Activated naive CD4-positive, alpha-beta T cell treated with anti-CD3 and anti-CD28 coated beads, Interleukin-2, amount 50 U/mL, for 72 hours (primary cell): ENCODE results near the gene ZSWIM7. TPM values are rescaled to one million over a fixed set of nuclear protein-coding genes. Genes with fewer than 3 reads are reported as not detected.
A peak's percentile ranks its signal among the peaks of the same experiment; 100 is the strongest.

Experiments
- ATAC-seq, 2 donors: fragments of 150-1000 bp; cut with Tn5 transposase; 2 replicates each; pipeline ENCODE4 v1.10.0; 2021; ENCODE audit warnings: mild to moderate bottlenecking in 2 of 2, moderate library complexity in 2 of 2
- DNase-seq, 2 donors: peaks; one replicate each; pipeline ENCODE4 v3.0.0; 2021 to 2022; ENCODE audit warnings: low spot score in 2 of 2
- H3K27ac Mint-ChIP-seq, 2 donors: one replicate each; pipeline ENCODE4 v1.8.0; 2022; ENCODE audit warnings: mild to moderate bottlenecking in 2 of 2, mixed read lengths in 2 of 2
- H3K36me3 Mint-ChIP-seq, 2 donors: one replicate each; pipeline ENCODE4 v1.8.0; 2022; ENCODE audit warnings: mixed read lengths in 2 of 2
- H3K9me3 Mint-ChIP-seq, 2 donors: one replicate each; pipeline ENCODE4 v1.8.0; 2022; ENCODE audit warnings: mixed read lengths in 2 of 2
- total RNA-seq, 2 donors: library from RNA; stranded (reverse); gene quantifications; one replicate each; pipeline ENCODE4 v1.2.3, GENCODE V29; 2022

The ZSWIM7 gene
- 10 to 100 TPM in 1 of 2 donors, 1 to 10 TPM in 1; 8.8 to 26.2 TPM for total RNA-seq

DNA sequence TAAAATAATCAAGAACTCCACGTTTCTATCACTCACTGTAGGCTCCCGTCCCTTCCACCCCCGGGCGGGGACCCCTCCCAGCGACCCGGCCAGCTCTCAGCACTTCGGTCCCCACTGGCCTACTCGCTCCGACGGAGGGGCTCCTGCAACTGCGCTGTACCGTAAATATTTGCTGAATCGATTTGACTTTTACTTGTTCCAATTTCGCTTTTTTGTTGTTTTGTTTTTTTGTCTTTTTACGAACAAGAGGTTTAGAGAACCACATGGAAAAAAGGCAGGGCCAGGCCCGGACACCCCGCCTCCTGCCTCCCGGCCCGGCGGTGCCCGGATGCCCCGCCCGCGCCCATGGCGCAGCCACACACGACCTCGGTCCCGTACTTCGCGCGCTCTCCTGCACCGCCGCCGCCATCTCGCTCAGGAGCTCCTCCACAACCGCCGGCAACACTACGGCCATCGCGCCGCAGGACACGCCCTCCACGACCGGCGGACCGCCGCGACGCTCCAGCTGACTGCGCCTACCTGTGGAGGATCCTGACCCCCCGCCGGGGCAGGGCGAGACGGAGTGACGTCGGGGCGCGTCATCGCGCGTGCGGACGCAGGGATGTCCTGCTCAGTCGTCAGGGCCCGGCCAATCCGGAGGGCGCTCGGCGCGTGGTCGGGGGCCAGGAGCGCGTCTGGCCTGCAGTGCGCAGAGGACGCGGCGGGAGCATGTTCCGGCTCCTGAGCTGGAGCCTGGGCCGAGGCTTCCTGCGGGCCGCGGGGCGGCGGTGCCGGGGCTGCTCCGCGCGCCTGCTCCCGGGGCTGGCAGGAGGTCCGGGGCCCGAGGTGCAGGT is at the start of gene ZSWIM7, which contains the start of gene TTC19:
Gene ZSWIM7, minus strand, starts transcription at position 564 of the 833 bp plus-strand sequence. Its CDS starts 110 bp downstream, at position 454.
Gene TTC19, plus strand, starts transcription at position 684 of the 833 bp plus-strand sequence. Its CDS starts 25 bp downstream, at position 709.
- ATAC-seq: peak; percentile 93 to 94
- peak; percentile 92 to 97 for DNase-seq
- Mint-ChIP-seq H3K27ac (peak within 1 kb of the TSS; percentile 93 to 97), H3K9me3 (peaks cover 0 to 5% of the 10 kb centered on the region in 2 donors), H3K36me3 (peaks cover 25 to 38% of the 10 kb centered on the region in 2 donors)

DNA sequence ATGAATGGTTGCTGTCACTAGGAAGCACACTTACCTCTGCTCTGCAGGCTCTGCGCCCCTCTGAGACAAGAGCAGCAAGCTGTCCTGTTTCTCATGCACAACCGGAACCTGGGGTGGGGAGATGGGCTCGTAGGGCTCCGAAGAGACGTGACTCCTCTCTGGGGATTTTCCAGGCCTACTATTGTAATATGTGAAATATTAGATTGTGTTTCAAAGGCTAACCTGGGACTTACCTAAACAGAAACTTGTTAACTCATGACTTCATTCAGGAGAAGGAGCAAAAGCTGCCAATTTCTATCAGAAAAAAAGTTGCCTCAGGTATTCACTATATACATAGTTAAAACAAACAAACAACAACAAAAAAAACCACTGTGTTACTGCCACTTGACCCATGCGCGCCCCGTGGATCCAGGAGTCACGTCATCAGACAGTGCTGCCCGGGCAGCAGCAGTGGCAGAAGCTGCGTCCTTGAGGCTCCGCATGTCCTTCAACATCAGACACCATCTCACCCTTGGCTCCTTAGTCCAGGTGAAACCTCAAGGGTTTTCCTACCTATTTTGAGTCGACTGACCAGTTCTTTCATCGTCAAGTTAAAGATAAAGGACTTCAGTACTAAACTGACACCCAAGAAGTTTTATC is 49.4 kb upstream of the ZSWIM7 start:
- H3K36me3 Mint-ChIP-seq: peaks cover 11 to 34% of the 10 kb centered on the region in 2 donors
- H3K9me3 Mint-ChIP-seq: no peaks in the 10 kb centered on the region
- H3K27ac Mint-ChIP-seq: no peak overlapping the region
- DNase-seq: no peak
- ATAC-seq: no peak

DNA sequence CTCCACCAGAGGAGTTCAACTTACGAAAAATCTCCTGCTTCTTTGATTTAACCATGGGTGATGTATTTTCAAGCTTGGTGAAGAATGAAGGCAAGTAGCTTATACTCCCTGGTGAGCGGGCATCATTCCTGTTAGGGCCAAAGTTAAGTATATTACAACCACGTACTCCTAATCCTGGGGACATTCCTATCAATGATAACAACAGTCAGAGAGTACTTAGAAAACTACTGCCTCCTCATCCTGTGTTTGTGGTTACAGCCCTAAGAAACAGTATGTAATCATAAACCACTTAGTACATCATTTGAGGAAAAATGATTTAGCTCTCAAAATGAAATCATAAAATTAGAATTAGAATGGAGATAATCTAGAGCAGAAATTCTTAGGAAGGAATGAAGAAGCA is 47.5 kb upstream of the ZSWIM7 start:
- DNase-seq (no peak), ATAC-seq (no peak)
- Mint-ChIP-seq H3K27ac (no peak overlapping the region), H3K9me3 (no peaks in the 10 kb centered on the region), H3K36me3 (peaks cover 7 to 33% of the 10 kb centered on the region in 2 donors)

- no peak for ATAC-seq
- Mint-ChIP-seq H3K27ac (peak overlapping the region in 1 of 2 donors; percentile 19), H3K9me3 (no peaks in the 10 kb centered on the region), H3K36me3 (peaks cover 7 to 37% of the 10 kb centered on the region in 2 donors)
- DNase-seq: no peak
These were observed 45.0 kb upstream of the ZSWIM7 start for GRCh38 chr17:16044487-16044886.

- H3K36me3 Mint-ChIP-seq: peaks cover 11 to 49% of the 10 kb centered on the region in 2 donors
- ATAC-seq: no peak
- DNase-seq: no peak
- H3K9me3 Mint-ChIP-seq: no peaks in the 10 kb centered on the region
- peak overlapping the region in 1 of 2 donors; percentile 61 for H3K27ac Mint-ChIP-seq
These were observed 41.3 kb upstream of the ZSWIM7 start for GRCh38 chr17:16040710-16041251.

GRCh38 chr17:16037636-16038035 is 38.1 kb upstream of the ZSWIM7 start:
- peaks cover 10 to 51% of the 10 kb centered on the region in 2 donors for H3K36me3 Mint-ChIP-seq
- ATAC-seq: no peak

DNA sequence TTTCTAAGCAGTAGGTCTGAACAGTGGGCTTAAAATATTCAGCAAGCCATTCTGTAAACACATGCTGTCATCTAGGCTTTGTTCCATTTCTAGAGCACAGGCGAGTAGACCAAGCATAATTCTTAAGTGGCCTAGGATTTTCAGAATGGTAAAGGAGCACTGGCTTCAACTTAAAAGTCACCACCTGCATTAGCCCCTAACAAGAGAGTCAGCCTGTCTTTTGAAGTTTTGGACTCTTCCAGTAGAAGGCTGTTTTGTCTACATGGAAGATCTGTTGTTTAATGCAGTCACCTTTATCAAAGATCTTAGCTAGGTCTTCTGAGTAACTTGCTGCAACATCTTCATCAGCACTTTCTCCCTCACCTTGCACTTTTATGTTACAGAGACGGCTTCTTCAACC is 36.8 kb upstream of the ZSWIM7 start:
- Mint-ChIP-seq H3K27ac (no peak overlapping the region), H3K36me3 (peaks cover 6 to 50% of the 10 kb centered on the region in 2 donors), H3K9me3 (no peaks in the 10 kb centered on the region)
- ATAC-seq (no peak), DNase-seq (no peak)

More at GRCh38 chr17:16037636-16038035, 38.1 kb upstream of the ZSWIM7 start:
- H3K27ac Mint-ChIP-seq: peak overlapping the region; percentile 53 to 75
- DNase-seq: no peak
- H3K9me3 Mint-ChIP-seq: no peaks in the 10 kb centered on the region

- H3K36me3 Mint-ChIP-seq: peaks cover 6 to 44% of the 10 kb centered on the region in 2 donors
- H3K27ac Mint-ChIP-seq: peak overlapping the region in 1 of 2 donors; percentile 84
- no peaks in the 10 kb centered on the region for H3K9me3 Mint-ChIP-seq
These were observed 34.3 kb upstream of the ZSWIM7 start for GRCh38 chr17:16033729-16034349.

DNA sequence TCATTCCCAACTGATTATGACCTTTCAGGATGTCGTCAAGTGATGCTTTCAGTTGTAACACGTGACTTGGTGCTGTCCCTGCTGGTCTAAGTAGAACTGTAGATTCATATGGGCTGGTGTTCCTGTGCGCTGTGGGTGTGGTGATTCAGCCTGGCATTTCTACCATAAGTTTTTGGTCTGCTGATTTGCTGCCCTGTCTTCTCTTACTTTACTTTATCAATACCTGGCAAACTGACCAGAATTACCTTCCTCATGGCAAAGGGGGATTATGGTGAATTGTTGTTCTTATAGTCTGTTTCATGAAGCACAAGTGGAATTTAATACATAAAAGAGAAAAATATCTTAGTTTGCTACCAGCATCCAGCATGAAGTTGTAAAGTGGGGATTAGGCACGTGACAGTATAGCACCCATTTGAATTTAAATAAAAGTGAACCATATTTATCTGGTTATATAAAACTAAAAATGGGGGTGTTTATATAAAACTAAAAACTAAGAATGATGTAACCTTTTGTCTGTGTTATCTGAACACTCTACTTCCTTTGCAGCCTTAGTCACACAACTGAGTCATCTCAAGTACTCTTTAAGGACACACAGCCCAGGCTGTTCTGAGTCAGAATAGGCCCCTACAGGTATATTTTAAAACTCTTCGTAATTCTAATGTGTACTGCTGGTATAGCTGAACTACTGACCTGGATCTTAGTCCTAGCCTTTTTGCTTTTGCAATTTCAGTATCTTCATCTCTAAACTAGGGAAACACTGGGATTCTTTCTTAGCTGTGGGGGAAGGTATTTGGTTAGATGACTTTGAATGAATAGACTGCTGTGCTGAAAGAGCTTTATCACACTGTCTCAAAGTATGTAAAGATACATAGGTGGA is 28.4 kb upstream of the ZSWIM7 start:
- Mint-ChIP-seq H3K27ac (peak overlapping the region; percentile 96 to 98), H3K36me3 (peaks cover 20 to 57% of the 10 kb centered on the region in 2 donors), H3K9me3 (no peaks in the 10 kb centered on the region)
- ATAC-seq (peak; percentile 97 to 99), DNase-seq (peak; percentile 47 to 74)

More at GRCh38 chr17:16033729-16034349, 34.3 kb upstream of the ZSWIM7 start:
- ATAC-seq (no peak), DNase-seq (no peak)

GRCh38 chr17:16026895-16027294 is 27.4 kb upstream of the ZSWIM7 start:
- Mint-ChIP-seq H3K27ac (peak overlapping the region; percentile 96 to 98), H3K9me3 (no peaks in the 10 kb centered on the region)
- peak in 1 of 2 donors; percentile 4 for ATAC-seq

DNA sequence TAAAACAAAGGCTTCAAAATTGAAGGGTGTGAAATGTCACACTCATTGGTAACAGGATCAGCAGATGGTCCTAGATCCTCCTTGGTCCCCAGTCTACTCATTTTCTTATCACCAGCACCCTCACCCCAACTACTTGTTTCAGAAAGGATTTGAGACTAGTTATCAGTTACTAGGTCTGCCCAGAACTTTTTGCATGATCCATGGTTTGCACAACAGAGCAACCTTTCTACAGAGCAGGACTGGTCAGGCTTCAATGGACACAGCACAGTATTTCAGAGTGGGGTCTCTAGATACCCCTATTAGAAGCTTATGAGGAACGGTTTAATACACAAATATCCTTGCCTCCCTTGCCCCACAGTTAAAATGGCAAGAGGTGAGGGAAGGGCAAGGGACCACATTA is 25.7 kb upstream of the ZSWIM7 start:
- peaks cover 20 to 48% of the 10 kb centered on the region in 2 donors for H3K36me3 Mint-ChIP-seq
- no peak for DNase-seq
- no peak for ATAC-seq
- no peaks in the 10 kb centered on the region for H3K9me3 Mint-ChIP-seq
- H3K27ac Mint-ChIP-seq: peak overlapping the region; percentile 11 to 48

More at GRCh38 chr17:16026895-16027294, 27.4 kb upstream of the ZSWIM7 start:
- DNase-seq: no peak
- peaks cover 20 to 48% of the 10 kb centered on the region in 2 donors for H3K36me3 Mint-ChIP-seq

DNA sequence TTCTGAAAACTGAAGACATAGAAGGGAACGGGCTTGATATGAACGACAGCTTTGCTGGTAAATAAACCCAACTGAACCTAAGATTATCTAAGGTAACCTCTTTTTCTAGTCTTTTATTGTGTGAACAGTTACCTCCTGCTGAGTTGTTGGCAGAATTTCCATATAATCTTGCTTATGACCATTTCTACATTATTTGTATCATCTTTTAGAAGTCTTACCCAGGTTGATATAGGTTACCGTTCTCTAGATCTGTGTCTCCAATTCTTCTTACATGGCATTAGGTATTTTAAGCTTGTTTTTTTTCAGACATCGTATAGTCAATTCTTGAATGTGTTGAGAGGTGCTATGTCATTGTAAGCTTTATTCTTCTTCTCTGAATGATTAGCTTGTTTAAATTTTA is 24.4 kb upstream of the ZSWIM7 start:
- Mint-ChIP-seq H3K9me3 (no peaks in the 10 kb centered on the region), H3K36me3 (peaks cover 22 to 44% of the 10 kb centered on the region in 2 donors), H3K27ac (no peak overlapping the region)
- ATAC-seq (no peak), DNase-seq (no peak)

DNA sequence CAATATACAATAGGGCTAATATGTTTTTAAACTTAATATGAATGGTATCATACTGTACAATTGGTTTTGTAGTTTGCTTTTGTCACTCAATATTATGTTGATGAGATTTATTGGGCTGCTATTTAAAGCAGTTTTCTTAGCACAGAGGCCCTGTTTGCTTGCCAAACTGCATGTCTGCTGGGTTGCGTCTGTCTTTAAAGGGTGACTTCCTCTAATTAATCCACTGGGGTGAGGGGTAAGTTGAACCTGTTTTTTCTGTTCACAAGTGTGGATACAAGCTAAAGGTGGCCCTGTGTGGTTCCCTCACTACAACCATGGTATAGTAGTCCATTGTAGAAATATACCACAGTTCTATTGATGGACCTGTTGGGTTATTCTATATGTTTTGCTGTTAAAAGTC is 19.8 kb upstream of the ZSWIM7 start:
- ATAC-seq (no peak), DNase-seq (no peak)
- Mint-ChIP-seq H3K36me3 (peaks cover 7 to 33% of the 10 kb centered on the region in 2 donors), H3K27ac (peak overlapping the region; percentile 25 to 72), H3K9me3 (no peaks in the 10 kb centered on the region)

DNA sequence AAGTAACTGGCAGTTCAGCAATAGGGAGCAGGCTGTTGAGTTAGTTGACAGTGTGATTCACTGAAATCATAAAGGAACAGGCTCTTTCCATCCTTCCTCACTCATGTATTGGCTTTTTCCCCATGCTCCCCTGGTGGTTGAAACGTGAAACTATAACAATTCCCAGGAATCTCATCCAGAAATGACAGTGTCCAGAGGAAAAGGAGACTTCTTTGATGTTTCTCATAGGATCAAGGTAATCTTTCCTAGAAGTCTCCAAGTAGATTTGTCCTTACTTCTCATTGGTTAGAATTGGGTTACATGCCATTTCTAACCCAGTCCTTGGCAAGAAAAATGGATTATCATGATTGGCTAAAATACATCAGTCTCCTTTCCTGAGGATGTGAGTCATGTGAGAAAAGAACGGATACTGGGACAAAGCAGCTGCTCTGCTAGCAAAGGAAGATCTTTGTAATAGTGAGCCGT is 14.5 kb upstream of the ZSWIM7 start:
- ATAC-seq (no peak), DNase-seq (no peak)
- Mint-ChIP-seq H3K27ac (no peak overlapping the region), H3K36me3 (peaks cover 11 to 32% of the 10 kb centered on the region in 2 donors), H3K9me3 (no peaks in the 10 kb centered on the region)

GRCh38 chr17:16007439-16007838 is 7.9 kb upstream of the ZSWIM7 start:
- ATAC-seq: peak; percentile 51 to 77
- peaks cover 28 to 52% of the 10 kb centered on the region in 2 donors for H3K36me3 Mint-ChIP-seq
- no peaks in the 10 kb centered on the region for H3K9me3 Mint-ChIP-seq
- no peak for DNase-seq
- H3K27ac Mint-ChIP-seq: no peak overlapping the region
